MM.1S (cell line): Measurements from ENCODE around the gene TIMM10.

Experiments used
- EZH2 ChIP-seq: fragments of 300-600 bp; sonication (generic); optimal IDR thresholded peaks from 2 replicates; pipeline ENCODE3; 2017; ENCODE audit warnings: low read depth, mild to moderate bottlenecking, antibody characterized with exemption, low read length, mixed read lengths
- EZH2phosphoT487 ChIP-seq: fragments of 300-600 bp; sonication (generic); IDR thresholded peaks from 2 replicates; pipeline ENCODE4 v1.6.1; 2018; ENCODE audit warnings: antibody characterized with exemption, low read length
- TF ChIP-seq, protein P1 (sequence below): fragments of 300-600 bp; sonication (generic); IDR thresholded peaks from 2 replicates; pipeline ENCODE4 v1.5.1; 2016; ENCODE audit warnings: antibody characterized with exemption, low read length, mixed read lengths

DNA sequence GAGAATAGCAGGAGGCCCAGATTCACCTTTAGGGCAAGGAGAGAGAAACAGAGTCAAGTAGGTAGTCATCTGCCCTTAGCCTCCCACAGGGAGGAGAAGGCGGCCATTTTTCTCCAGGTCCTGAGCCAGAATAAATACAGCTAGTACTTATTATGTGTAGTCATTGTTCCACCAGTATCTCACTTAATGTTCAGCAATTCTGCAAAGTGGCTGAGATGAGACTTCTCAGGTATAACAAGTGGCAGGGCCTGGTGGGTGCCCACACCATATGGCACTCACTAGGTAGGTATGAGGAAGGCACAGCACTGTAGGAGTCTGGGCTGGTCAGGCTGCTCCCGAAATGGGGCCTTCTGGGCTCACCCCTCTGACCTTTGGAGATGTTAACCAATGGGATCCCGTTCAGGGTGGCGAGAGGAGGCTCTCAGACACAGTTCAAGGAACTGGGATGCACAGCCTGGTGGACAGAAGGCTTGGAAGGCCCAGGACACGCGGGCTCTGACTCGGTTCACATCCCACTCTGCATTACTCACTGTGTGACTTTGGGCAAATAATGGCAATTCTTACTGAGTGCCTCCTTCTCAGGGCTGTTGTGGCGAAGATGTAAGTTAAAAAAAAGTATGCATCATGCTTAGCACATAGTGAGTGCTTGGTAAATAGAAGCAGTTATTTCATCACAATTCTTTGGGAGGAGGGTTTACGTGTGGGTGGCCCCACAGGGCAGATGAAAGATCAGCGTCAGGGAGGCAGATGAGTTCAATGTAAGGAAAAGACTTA, 45.1 kb downstream of the TIMM10 start:
- TF ChIP-seq, protein P1, sequence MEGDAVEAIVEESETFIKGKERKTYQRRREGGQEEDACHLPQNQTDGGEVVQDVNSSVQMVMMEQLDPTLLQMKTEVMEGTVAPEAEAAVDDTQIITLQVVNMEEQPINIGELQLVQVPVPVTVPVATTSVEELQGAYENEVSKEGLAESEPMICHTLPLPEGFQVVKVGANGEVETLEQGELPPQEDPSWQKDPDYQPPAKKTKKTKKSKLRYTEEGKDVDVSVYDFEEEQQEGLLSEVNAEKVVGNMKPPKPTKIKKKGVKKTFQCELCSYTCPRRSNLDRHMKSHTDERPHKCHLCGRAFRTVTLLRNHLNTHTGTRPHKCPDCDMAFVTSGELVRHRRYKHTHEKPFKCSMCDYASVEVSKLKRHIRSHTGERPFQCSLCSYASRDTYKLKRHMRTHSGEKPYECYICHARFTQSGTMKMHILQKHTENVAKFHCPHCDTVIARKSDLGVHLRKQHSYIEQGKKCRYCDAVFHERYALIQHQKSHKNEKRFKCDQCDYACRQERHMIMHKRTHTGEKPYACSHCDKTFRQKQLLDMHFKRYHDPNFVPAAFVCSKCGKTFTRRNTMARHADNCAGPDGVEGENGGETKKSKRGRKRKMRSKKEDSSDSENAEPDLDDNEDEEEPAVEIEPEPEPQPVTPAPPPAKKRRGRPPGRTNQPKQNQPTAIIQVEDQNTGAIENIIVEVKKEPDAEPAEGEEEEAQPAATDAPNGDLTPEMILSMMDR = no peak
- TF ChIP-seq EZH2phosphoT487 = no peak
- TF ChIP-seq EZH2 = no peak
